ENCODE measurements around the gene PTGES.
A peak's percentile ranks its signal among the peaks of the same experiment; 100 is the strongest.

PTGES gene

DNA sequence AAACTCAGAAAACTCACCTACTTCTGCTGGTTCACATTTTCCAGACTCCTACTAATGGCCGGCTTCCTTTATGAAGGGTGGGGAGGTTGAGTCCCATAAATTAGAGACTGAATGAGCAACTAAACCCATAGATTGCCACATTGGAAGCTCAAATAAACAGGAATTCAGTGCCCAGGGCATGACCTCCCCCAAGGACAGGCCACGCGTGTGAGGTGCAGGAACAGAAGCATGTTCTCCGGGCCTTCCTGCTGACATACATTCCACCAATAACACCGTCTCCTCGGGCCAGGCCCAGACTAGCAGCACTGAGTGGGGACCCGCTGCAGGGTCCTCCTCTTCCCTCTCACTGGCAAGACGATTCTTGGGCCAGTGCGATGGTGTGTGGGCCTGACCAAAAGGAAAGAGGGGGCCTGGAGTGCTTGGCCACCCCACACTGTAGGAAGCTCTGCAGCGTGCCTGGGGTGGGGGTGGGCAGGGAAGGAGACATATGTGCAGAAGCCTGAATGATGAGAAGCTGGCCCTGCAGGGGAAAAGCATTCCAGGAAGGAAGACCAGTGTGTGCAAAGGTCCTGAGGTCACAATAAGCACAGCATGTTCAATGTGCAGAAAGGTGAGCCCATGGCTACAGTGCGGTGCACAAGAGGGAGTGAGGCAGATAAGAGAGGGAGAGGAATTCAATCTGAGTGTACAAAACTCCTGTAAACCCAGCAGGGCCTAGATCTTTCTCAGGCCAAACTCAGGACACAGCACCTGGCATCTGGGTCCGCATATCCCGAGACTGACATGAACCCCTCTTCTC, 12.0 kb downstream of the PTGES start:
- no peak for DNase-seq

DNA sequence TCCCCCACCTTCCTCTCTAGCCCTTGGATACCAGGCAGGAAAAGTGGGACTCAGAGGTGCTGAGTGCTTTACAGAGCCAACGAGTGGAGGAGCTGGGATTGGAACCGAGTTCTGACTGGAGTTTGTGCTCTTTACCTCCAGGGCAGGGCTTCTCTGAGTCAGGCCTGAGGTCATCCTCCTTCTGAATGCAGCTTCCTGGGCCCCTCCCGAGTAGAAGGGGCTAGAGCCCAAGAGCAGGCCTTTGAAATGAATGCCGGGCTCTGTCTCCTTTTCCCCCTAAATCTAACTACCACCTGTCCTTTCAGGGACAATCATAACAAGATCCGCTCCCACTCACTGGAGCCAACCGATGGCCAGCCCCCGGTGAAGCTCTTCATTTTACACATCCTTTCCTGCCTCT, 12.7 kb downstream of the PTGES start:
- no peak for DNase-seq

DNA sequence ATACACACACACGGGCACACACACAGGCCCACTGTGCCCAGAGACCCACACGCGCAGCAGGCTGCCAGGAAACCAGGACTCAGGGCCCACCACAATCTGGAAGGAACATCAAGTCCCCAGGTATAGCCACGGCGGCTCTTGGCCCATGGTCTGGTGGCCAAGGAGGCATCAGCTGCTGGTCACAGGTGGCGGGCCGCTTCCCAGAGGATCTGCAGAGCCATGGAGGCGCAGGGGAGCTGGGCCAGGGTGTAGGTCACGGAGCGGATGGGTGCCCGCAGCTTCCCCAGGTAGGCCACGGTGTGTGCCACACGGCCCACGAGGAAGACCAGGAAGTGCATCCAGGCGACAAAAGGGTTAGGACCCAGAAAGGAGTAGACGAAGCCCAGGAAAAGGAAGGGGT, 13.4 kb downstream of the PTGES start:
- DNase-seq = no peak

- DNase-seq = peak; percentile 89
Observed at GRCh38 chr9:129737479-129738274, 15.2 kb downstream of the PTGES start.

- DNase-seq = no peak
Observed at GRCh38 chr9:129736334-129736733, 16.5 kb downstream of the PTGES start.

DNA sequence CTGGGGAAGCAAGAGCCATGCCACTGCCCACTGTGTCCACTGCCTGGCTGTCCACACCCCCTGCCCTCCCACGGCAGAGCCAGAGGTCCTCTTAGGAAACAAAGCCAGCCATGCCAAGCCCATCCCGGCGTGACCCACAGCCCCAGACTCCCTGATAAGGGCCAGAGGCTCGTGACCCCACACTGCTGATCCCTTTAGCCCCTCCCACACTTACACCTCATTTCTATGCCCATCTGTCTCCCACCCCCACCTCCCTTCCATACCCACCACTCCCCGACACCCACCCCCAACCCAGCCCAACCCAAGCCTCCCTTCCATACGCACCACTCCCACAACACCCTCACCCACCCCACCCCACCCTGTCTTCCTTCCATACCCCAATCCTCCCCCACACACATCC, 17.3 kb downstream of the PTGES start:
- DNase-seq = no peak

- DNase-seq = no peak
Observed at GRCh38 chr9:129733632-129733953, 19.2 kb downstream of the PTGES start.

GRCh38 chr9:129732946-129733631, 19.8 kb downstream of the PTGES start:
- no peak for DNase-seq

DNA sequence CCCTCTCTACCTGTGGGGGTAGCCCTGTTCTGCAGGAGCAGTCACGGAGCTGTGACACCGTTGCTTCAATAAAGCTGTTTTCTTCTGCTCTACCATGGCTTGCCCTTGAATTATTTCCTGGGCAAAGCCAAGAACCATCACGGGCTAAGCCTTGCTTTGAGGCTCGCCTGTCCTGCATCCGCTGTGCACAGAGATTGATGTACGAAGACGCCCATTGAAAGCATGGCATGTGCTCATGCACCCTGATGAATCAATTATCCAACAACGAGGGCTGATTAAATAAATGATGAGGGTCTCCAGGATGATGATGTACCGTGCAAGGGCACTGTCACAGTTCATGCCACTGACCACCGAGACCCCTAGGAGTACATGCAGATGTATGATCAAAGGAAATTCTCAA, 20.7 kb downstream of the PTGES start:
- peak; percentile 29 for DNase-seq

GRCh38 chr9:129731477-129732085, 21.3 kb downstream of the PTGES start:
- no peak for DNase-seq

GRCh38 chr9:129728744-129729143, 24.1 kb downstream of the PTGES start:
- no peak for DNase-seq

DNA sequence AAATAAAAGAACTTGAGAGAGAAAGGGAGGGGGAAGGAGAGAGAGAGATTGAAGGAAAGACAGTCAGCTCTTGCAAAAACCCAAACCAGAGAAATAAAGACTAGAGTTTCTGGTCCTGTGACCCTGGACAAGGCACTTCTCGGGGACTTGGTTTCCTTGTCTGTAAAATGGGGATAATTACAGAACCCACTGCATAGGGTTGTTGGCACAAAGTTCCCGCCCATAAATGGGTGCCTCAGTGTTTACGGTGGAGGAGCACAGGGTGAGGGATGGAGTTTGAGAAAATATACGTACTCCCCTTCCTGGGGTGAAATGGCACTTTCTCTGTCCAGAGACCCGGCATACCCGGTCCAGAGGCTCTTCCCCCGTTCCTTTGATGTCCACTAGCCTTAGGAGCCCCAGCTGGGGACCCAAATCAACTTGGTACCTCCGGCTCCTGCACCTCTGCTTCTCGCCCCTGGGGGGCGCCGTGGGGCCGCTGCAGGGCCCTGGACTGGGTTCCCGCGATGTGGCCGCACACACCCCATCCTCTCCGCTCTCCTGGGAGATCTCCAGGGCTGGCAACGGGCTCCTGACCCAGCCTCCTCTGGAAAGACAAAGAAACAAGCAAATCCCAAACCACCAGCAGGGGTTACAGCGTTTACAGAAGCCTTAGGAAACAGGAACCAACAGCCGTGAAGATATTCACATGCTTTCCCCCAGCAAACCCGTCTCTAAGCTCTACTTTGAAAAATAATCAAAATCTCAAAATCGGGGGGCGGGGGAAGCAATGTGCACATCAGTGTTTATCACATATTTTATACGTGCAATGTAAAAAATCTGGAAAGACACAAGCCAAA, 26.3 kb downstream of the PTGES start:
- peak; percentile 81 for DNase-seq

DNA sequence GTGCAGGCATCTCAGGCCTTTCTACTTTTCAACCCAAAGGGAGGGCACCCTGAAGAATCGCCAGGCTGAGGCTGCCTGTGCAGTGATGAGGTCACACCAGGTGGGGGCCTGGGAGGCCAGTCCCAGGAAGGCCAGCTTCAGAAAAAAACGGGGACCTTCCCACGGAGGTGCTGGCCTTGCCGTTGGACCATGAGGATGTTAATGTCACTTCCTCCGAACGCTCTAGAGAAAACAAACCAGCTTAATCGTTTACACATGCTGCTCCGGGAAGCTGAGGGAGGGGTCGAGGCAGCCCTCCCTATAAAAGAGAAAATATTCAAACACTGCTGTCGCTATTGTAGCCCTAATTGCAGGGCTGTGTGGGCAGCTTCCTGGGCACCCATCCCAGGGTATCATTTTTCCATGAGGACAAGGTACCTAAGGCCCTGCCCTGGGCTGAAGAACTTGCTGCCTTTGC, 27.0 kb downstream of the PTGES start:
- DNase-seq = no peak

DNA sequence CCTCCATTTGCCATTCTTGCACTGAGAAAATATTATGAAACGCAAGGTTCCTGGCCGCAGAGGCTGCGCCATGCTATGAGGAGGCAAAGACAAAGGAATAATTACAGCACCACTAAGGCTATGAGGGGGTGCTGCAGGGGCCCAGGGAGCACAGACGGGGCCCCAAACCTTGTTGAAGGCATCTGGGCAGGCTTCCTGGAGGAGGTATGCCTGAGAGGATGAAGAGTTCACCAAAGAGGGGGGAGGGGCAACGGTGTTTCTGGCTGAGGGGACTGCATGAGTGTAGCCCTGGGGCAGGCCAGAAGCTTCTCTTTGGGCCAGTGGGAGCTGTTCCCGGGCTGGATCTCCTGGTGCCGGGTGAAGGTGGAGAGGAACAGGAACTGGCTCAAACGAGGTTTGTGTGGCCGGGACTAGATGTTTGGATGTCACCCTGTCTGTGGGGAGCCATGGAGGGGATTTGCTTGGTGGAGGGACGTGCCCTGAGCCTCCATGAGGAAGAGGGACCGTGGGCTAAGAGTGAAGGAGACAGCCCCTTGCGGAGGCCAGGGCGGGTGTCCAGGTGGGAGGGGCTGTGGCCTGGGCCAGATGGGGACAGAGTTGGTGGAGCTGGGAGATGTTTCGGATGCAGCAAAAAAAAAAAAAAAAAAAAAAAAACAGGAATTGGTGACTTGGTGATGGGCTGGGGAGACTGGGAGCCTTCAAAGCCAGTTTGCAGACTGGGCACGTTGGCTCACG, 28.2 kb downstream of the PTGES start:
- no peak for DNase-seq

GRCh38 chr9:129722913-129723312, 29.9 kb downstream of the PTGES start:
- DNase-seq = no peak

DNA sequence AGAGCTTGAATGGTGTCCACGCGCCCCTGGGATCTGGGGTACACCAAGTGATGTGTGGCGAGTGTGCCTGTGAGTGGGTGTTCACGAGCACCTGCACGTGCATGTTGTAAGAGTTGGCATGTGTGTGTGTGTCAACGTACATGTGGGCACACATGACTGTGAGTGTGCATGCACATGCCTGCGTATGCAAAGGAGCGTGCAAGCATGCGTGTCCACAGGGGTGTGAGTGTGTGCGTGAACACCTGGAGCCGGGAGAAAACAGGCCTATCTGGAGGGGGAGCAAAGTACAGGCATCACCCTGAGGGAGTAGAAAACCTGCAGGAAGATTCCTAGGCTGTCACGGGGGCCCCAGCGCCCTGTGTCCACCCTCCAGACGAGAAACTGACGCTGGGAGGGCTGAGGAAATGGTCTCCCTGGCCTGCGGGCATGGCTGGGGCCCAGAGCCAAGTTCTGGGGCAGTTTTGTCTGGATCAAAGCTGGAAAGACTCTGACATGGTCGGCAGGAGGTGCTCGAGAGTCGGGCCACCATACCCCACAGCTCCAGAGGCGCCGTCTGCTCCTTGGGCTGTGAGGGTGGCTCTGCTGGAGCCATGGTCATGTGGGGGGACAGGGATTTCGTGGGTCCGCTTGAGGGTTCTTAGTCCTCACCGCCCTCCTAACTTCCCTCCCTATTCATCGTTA, 31.8 kb downstream of the PTGES start:
- peak; percentile 45 for DNase-seq

GRCh38 chr9:129720181-129720864, 32.5 kb downstream of the PTGES start:
- DNase-seq = peak; percentile 53

GRCh38 chr9:129719135-129719534, 33.7 kb downstream of the PTGES start:
- peak; percentile 25 for DNase-seq

DNA sequence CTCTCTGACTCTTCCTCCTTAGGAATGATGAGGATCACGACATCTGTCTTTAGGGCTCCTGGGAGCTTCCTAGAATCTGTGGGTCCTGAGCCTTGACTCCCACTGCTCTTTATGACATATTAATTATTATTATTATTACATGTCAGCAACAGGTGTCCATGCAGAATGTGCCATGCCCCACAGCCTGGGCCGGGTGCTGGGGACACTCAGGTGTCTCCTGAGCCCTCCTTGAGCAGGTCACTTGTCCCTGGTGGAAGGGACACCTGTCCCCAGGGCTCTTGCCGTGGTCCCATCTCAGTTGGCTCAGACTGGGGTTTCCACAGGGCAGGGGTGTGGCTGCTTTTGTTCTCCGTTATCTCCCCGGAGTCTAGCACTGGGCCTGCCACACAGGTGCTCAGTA, 34.2 kb downstream of the PTGES start:
- no peak for DNase-seq

- DNase-seq = no peak
Observed at GRCh38 chr9:129717991-129718390, 34.9 kb downstream of the PTGES start.

All from DMS53 (cell line).